Heart right ventricle (tissue), 16 donors: Measurements from ENCODE around the gene LDAH. TPM values are rescaled to one million over a fixed set of nuclear protein-coding genes. Genes with fewer than 3 reads are reported as not detected.

ENCODE experiments used
- ATAC-seq, 8 donors: fragments of 200-7000 bp; cut with Tn5 transposase; one replicate each; pipeline ENCODE4 v1.9.1; 2020; ENCODE audit warnings: mild to moderate bottlenecking in 8 of 8, moderate library complexity in 8 of 8, moderate number of reproducible peaks in 1 of 8
- DNase-seq, 2 donors: peaks; one replicate each; pipeline ENCODE4 v3.0.0-alpha.2; 2020
- H3K27ac ChIP-seq, 10 donors: fragments of 200-600 bp; sonication (generic) in 2 of 10; one replicate each; pipeline versions ENCODE4 v1.5.0 to v1.8.0; 2020 to 2022; ENCODE audit warnings: mild to moderate bottlenecking in 3 of 10
- H3K27me3 ChIP-seq, 7 donors: fragments of 200-600 bp; one replicate each; pipeline ENCODE4 v1.8.0; 2021 to 2022; ENCODE audit warnings: mild to moderate bottlenecking in 2 of 7
- H3K36me3 ChIP-seq, 9 donors: fragments of 200-600 bp; sonication (generic) in 1 of 9; one replicate each; pipeline versions ENCODE4 v1.5.0 to v1.8.0; 2020 to 2022; ENCODE audit warnings: mild to moderate bottlenecking in 2 of 9
- H3K4me1 ChIP-seq, 9 donors: fragments of 200-600 bp; sonication (generic) in 1 of 9; one replicate each; pipeline versions ENCODE4 v1.5.0 to v1.8.0; 2020 to 2022; ENCODE audit warnings: mild to moderate bottlenecking in 4 of 9
- H3K4me3 ChIP-seq, 10 donors: fragments of 200-600 bp; sonication (generic) in 2 of 10; one replicate each; pipeline versions ENCODE4 v1.5.0 to v1.8.0; 2020 to 2022; ENCODE audit warnings: mild to moderate bottlenecking in 7 of 10, moderate library complexity in 2 of 10
- H3K9me3 ChIP-seq, 11 donors: fragments of 200-600 bp in 10 of 11; sonication (generic) in 2 of 11; one replicate each; pipeline versions ENCODE4 v1.5.0 to v1.8.0; 2013 to 2022; ENCODE audit warnings: mild to moderate bottlenecking in 2 of 11, control low read depth in 1 of 11, moderate library complexity in 1 of 11
- WGBS, 2 donors: extraction: QIAGEN DNeasy Blood & Tissue Kit; methylation state at CpG; one replicate each; pipeline ENCODE4 v1.1.7; 2013; ENCODE audit warnings: inconsistent platforms in 1 of 2; 5-methylcytosine and 5-hydroxymethylcytosine counted together
- intact Hi-C, 10 donors: fragments of 100-400 bp; cut with DNase I; formaldehyde crosslinking; loops; one replicate each; pipeline versions ENCODE4 v1.11.1 to v1.14.2; 2022
- polyA plus RNA-seq, 2 donors: library from polyadenylated mRNA; stranded (reverse); fragments of 200-250 nt; gene quantifications; one replicate each; pipeline ENCODE4 v1.2.3, GENCODE V29; 2013
- total RNA-seq, 10 donors: library from RNA; stranded (reverse); fragmentation: NEBNext Ultra II Directional in 3 of 10; extraction: Animal tissue kit (Norgen Biotek cat#: 25700) in 3 of 10; gene quantifications; one replicate each; pipeline versions ENCODE4 v1.2.1 to v1.2.4, GENCODE V29; 2021 to 2023
- TF ChIP-seq, protein P1 (sequence below), 9 donors: fragments of 200-600 bp; sonication (generic) in 2 of 9; IDR thresholded peaks; one replicate each; pipeline versions ENCODE4 v1.5.0 to v1.8.0; 2021 to 2022; ENCODE audit warnings: antibody characterized with exemption in 9 of 9, mild to moderate bottlenecking in 5 of 9, moderate library complexity in 1 of 9
- donor health status: Arrhythmogenic right ventricular cardiomyopathy.
- donor health status: ischemic (EF 13 %, LVEDD 7.1; RV severe dilation, severe dysfunction).
- donor health status: healthy with polysubstance abuse.
- donor health status: DM: no; HTN: yes; CAD: no.
- donor health status: DM: no; HTN: no; CAD: no.
- donor health status: ischemic (EF 25% LVEDD 6.9; RV normal size, moderate dysfunction).
- donor health status: ischemic (EF 25% LVEDD 5.7; RV mildly dilated, moderate dysfunction).
- donor health status: healthy.
- donor health status: DM: yes; HTN: yes; CAD: no.
- donor health status: Ischemic cardiomyopathy.
- donor health status: ischemic (EF 35%, LVEDD 5.7; RV mildly dilated, moderate dysfunction).
- donor health status: nonischemic (EF 11% LVEDD 7.7; RV severe dilation, severe dysfunction).
- donor health status: DM: yes; HTN: yes; CAD: no.
- donor health status: PGD.
- donor health status: ischemic (EF 29% LVEDD 5.4; RV normal size, mild dysfunction).
- donor health status: nonischemic (EF 23%, LVEDD 6.1; RV moderate dilation, normal function).

Gene LDAH
- total and polyA plus RNA-seq, 12 donors, result 1.5 to 11.3 (median 5.4) TPM

GRCh38 chr2:20766798-20767644 is 55.9 kb downstream of the LDAH start:
- H3K27me3 ChIP-seq, result no peaks in the 10 kb centered on the region
- TF ChIP-seq, protein P1, sequence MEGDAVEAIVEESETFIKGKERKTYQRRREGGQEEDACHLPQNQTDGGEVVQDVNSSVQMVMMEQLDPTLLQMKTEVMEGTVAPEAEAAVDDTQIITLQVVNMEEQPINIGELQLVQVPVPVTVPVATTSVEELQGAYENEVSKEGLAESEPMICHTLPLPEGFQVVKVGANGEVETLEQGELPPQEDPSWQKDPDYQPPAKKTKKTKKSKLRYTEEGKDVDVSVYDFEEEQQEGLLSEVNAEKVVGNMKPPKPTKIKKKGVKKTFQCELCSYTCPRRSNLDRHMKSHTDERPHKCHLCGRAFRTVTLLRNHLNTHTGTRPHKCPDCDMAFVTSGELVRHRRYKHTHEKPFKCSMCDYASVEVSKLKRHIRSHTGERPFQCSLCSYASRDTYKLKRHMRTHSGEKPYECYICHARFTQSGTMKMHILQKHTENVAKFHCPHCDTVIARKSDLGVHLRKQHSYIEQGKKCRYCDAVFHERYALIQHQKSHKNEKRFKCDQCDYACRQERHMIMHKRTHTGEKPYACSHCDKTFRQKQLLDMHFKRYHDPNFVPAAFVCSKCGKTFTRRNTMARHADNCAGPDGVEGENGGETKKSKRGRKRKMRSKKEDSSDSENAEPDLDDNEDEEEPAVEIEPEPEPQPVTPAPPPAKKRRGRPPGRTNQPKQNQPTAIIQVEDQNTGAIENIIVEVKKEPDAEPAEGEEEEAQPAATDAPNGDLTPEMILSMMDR (IDR thresholded peaks at IDR 0.05), result no peak
- peak in 1 of 8 donors; percentile 62 for ATAC-seq
- no peak overlapping the region for H3K27ac ChIP-seq
- H3K9me3 ChIP-seq, result no peaks in the 10 kb centered on the region
- DNase-seq, result no peak
- intact Hi-C loops, result no loop called here
- 90 to 96% methylated on average over 15 of the region's 15 CpGs for WGBS, 2 donors
- no peaks in the 10 kb centered on the region for H3K4me1 ChIP-seq
- no peak overlapping the region for H3K4me3 ChIP-seq
- H3K36me3 ChIP-seq, result peaks cover 0 to 13% (median 0%) of the 10 kb centered on the region in 9 donors

- TF ChIP-seq, protein P1 (IDR thresholded peaks at IDR 0.05), result no peak
- Histone ChIP-seq H3K27me3 (no peaks in the 10 kb centered on the region), H3K36me3 (peaks cover 0 to 8% (median 0%) of the 10 kb centered on the region in 9 donors), H3K4me3 (no peak overlapping the region), H3K4me1 (no peaks in the 10 kb centered on the region), H3K9me3 (no peaks in the 10 kb centered on the region), H3K27ac (no peak overlapping the region)
- DNase-seq (no peak), ATAC-seq (no peak)
- WGBS, 2 donors, result 97 to 98% methylated on average over 1 of the region's 1 CpG
- intact Hi-C loops, result no loop called here
These were observed 56.7 kb downstream of the LDAH start for GRCh38 chr2:20766213-20766612.

GRCh38 chr2:20762945-20763683 is 59.8 kb downstream of the LDAH start:
- H3K36me3 ChIP-seq, result peaks cover 0 to 20% (median 0%) of the 10 kb centered on the region in 9 donors
- no peaks in the 10 kb centered on the region for H3K27me3 ChIP-seq
- 93 to 96% methylated on average over 2 of the region's 2 CpGs for WGBS, 2 donors
- intact Hi-C loops, result no loop called here
- TF ChIP-seq, protein P1 (IDR thresholded peaks at IDR 0.05), result no peak
- H3K27ac ChIP-seq, result no peak overlapping the region
- H3K9me3 ChIP-seq, result peaks cover 0 to 10% (median 0%) of the 10 kb centered on the region in 11 donors
- no peak overlapping the region for H3K4me3 ChIP-seq
- DNase-seq (no peak), ATAC-seq (no peak)
- no peaks in the 10 kb centered on the region for H3K4me1 ChIP-seq

GRCh38 chr2:20759487-20759886 is 63.4 kb downstream of the LDAH start:
- DNase-seq, result no peak
- Histone ChIP-seq H3K27me3 (no peaks in the 10 kb centered on the region), H3K27ac (no peak overlapping the region), H3K36me3 (peaks cover 0 to 12% (median 0%) of the 10 kb centered on the region in 9 donors), H3K4me3 (no peak overlapping the region), H3K9me3 (peaks cover 0 to 22% (median 0%) of the 10 kb centered on the region in 11 donors), H3K4me1 (no peaks in the 10 kb centered on the region)
- intact Hi-C loops, result no loop called here
- WGBS, 2 donors, result 97 to 98% methylated on average over 2 of the region's 2 CpGs
- TF ChIP-seq, protein P1 (IDR thresholded peaks at IDR 0.05), result no peak
- no peak for ATAC-seq
